Calu3 (cell line): ENCODE results near the gene FCN3. TPM values are rescaled to one million over a fixed set of nuclear protein-coding genes. Genes with fewer than 3 reads are reported as not detected.

ENCODE experiments used
- BruUV-seq: library from RNA; stranded (reverse); fragments of 400-500 nt; replicated peaks from 2 replicates; lab custom pipeline; 2021; lab: Mats Ljungman, UMichigan
- CTCF ChIA-PET: fragments of 300-600 bp; sonication (Branson Sonifier 250); formaldehyde crosslinking; loops from one replicate; lab custom pipeline; 2022; ENCODE audit warnings: antibody characterized with exemption; lab: Charles Lee
- DNase-seq: peaks from one replicate; pipeline ENCODE4 v3.0.0; 2022
- H3K27ac Mint-ChIP-seq: one replicate; pipeline ENCODE4 v1.8.0; 2022; ENCODE audit warnings: mixed read lengths; ENCODE audit not compliant: unreplicated experiment
- H3K27me3 Mint-ChIP-seq: one replicate; pipeline ENCODE4 v1.8.0; 2022; ENCODE audit warnings: mixed read lengths; ENCODE audit not compliant: unreplicated experiment
- H3K36me3 Mint-ChIP-seq: one replicate; pipeline ENCODE4 v1.8.0; 2022; ENCODE audit warnings: mild to moderate bottlenecking, moderate library complexity, mixed read lengths; ENCODE audit not compliant: insufficient read depth, unreplicated experiment
- H3K4me1 Mint-ChIP-seq: one replicate; pipeline ENCODE4 v1.8.0; 2022; ENCODE audit warnings: mild to moderate bottlenecking, low read depth, mixed read lengths; ENCODE audit not compliant: unreplicated experiment
- H3K4me3 Mint-ChIP-seq: one replicate; pipeline ENCODE4 v1.8.0; 2022; ENCODE audit warnings: mild to moderate bottlenecking, low read depth, moderate library complexity, mixed read lengths; ENCODE audit not compliant: unreplicated experiment
- H3K9me3 Mint-ChIP-seq: one replicate; pipeline ENCODE4 v1.8.0; 2022; ENCODE audit warnings: low read depth, mixed read lengths; ENCODE audit not compliant: unreplicated experiment
- CTCF ChIP-seq: fragments of 200-600 bp; IDR thresholded peaks from one replicate; pipeline ENCODE4 v1.8.0; 2022; ENCODE audit warnings: antibody characterized with exemption; ENCODE audit not compliant: unreplicated experiment
- intact Hi-C: fragments of 100-400 bp; cut with micrococcal nuclease; formaldehyde crosslinking; loops from one replicate; pipeline ENCODE4 v1.10.0; 2022; ENCODE audit not compliant: unreplicated experiment
- total RNA-seq: library from RNA; stranded (reverse); gene quantifications from 2 replicates; pipeline ENCODE4 v1.2.3, GENCODE V29; 2022

The FCN3 gene
- total RNA-seq, 1 experiment from 2014 or later: not detected

GRCh38 chr1:27394925-27395324 lies 20.3 kb upstream of the FCN3 start:
- no peak for DNase-seq
- Mint-ChIP-seq H3K27ac (no peak overlapping the region), H3K4me1 (peaks cover 11% of the 10 kb centered on the region), H3K4me3 (no peak overlapping the region), H3K27me3 (peaks cover 27% of the 10 kb centered on the region), H3K9me3 (no peaks in the 10 kb centered on the region), H3K36me3 (peaks cover 34% of the 10 kb centered on the region)
- no peak for TF ChIP-seq CTCF
- CTCF ChIA-PET: interaction anchor here (0.6 to 1.7 kb wide), 10 partner anchors 27 to 254 kb away, joined by 3 to 10 read pairs (median 4); partner anchors contain the start of gene MAP3K6
- intact Hi-C loops: no loop called here
- BruUV-seq: TSS peak; percentile 86

- CTCF ChIA-PET: interaction anchor here (0.7 to 1.7 kb wide), 7 partner anchors 26 to 255 kb away, joined by 3 to 10 read pairs (median 4); partner anchors contain the start of gene MAP3K6
- H3K36me3 Mint-ChIP-seq: peaks cover 34% of the 10 kb centered on the region
- no TSS peak for BruUV-seq
- no peak for TF ChIP-seq CTCF
- peaks cover 30% of the 10 kb centered on the region for H3K27me3 Mint-ChIP-seq
- DNase-seq: no peak
- H3K4me1 Mint-ChIP-seq: peaks cover 11% of the 10 kb centered on the region
- H3K27ac Mint-ChIP-seq: no peak overlapping the region
- no peak overlapping the region for H3K4me3 Mint-ChIP-seq
- no peaks in the 10 kb centered on the region for H3K9me3 Mint-ChIP-seq
- intact Hi-C loops: no loop called here
These were observed 19.6 kb upstream of the FCN3 start for GRCh38 chr1:27394282-27394658.

GRCh38 chr1:27393641-27394281 lies 19.1 kb upstream of the FCN3 start:
- peaks cover 30% of the 10 kb centered on the region for H3K27me3 Mint-ChIP-seq
- H3K4me1 Mint-ChIP-seq: peaks cover 11% of the 10 kb centered on the region
- H3K27ac Mint-ChIP-seq: no peak overlapping the region
- CTCF ChIA-PET: no interaction called here
- no peak for TF ChIP-seq CTCF
- intact Hi-C loops: no loop called here
- H3K4me3 Mint-ChIP-seq: no peak overlapping the region
- BruUV-seq: no TSS peak
- H3K36me3 Mint-ChIP-seq: peaks cover 32% of the 10 kb centered on the region
- no peaks in the 10 kb centered on the region for H3K9me3 Mint-ChIP-seq
- no peak for DNase-seq

GRCh38 chr1:27392778-27393635 lies 18.4 kb upstream of the FCN3 start:
- DNase-seq: peak; percentile 17
- TF ChIP-seq CTCF: no peak
- peak overlapping the region; percentile 92 for H3K27ac Mint-ChIP-seq
- peaks cover 30% of the 10 kb centered on the region for H3K27me3 Mint-ChIP-seq
- H3K4me1 Mint-ChIP-seq: peaks cover 11% of the 10 kb centered on the region
- H3K9me3 Mint-ChIP-seq: no peaks in the 10 kb centered on the region
- CTCF ChIA-PET: no interaction called here
- peaks cover 26% of the 10 kb centered on the region for H3K36me3 Mint-ChIP-seq
- intact Hi-C loops: no loop called here
- BruUV-seq: no TSS peak
- peak overlapping the region; percentile 94 for H3K4me3 Mint-ChIP-seq
